NCI-H1417 (cell line): ENCODE data around the gene GPR17.

ENCODE experiments used
- DNase-seq, 3 experiments: peaks; one replicate each; lab custom pipeline; 2025; lab: John Stamatoyannopoulos, UW

GPR17 gene

GRCh38 chr2:127654838-127655175 lies 8.9 kb downstream of the GPR17 start:
- no peak for DNase-seq

- no peak for DNase-seq
These were observed 9.5 kb downstream of the GPR17 start for GRCh38 chr2:127655209-127656073.

- no peak for DNase-seq
These were observed 10.7 kb downstream of the GPR17 start for GRCh38 chr2:127656569-127657231.

GRCh38 chr2:127657232-127657595 lies 11.3 kb downstream of the GPR17 start:
- DNase-seq, result no peak

- DNase-seq, result no peak
These were observed 12.2 kb downstream of the GPR17 start for GRCh38 chr2:127658146-127658545.

- DNase-seq, result no peak
These were observed 12.9 kb downstream of the GPR17 start for GRCh38 chr2:127658641-127659407.

GRCh38 chr2:127659408-127660290 lies 13.7 kb downstream of the GPR17 start:
- no peak for DNase-seq

- DNase-seq, result no peak
These were observed 14.3 kb downstream of the GPR17 start for GRCh38 chr2:127660291-127660578.

- DNase-seq, result no peak
These were observed 15.2 kb downstream of the GPR17 start for GRCh38 chr2:127661072-127661649.

- no peak for DNase-seq
These were observed 16.1 kb downstream of the GPR17 start for GRCh38 chr2:127661949-127662510.

- DNase-seq, result no peak
These were observed 17.1 kb downstream of the GPR17 start for GRCh38 chr2:127662937-127663565.

GRCh38 chr2:127663566-127664064 lies 17.7 kb downstream of the GPR17 start:
- no peak for DNase-seq

GRCh38 chr2:127664065-127664894 lies 18.3 kb downstream of the GPR17 start:
- DNase-seq, result no peak

- no peak for DNase-seq
These were observed 18.9 kb downstream of the GPR17 start for GRCh38 chr2:127664895-127665225.

- no peak for DNase-seq
These were observed 19.4 kb downstream of the GPR17 start for GRCh38 chr2:127665267-127665893.

- DNase-seq, result no peak
These were observed 23.1 kb downstream of the GPR17 start for GRCh38 chr2:127669056-127669455.

- DNase-seq, result no peak
These were observed 24.4 kb downstream of the GPR17 start for GRCh38 chr2:127670055-127670956.

GRCh38 chr2:127670957-127671290 lies 25.0 kb downstream of the GPR17 start:
- no peak for DNase-seq
